Stimulated activated CD4-positive, alpha-beta T cell treated with anti-CD3 and anti-CD28 coated beads, Interleukin-12 subunit alpha, Interleukin-12 subunit beta, amount 100 ng/mL, for 48 hours (primary cell): ENCODE measurements around the gene RCAN1.
A peak's percentile ranks its signal among the peaks of the same experiment; 100 is the strongest.

Experiments used
- DNase-seq, 3 donors: peaks; one replicate each; pipeline ENCODE4 v3.0.0-alpha.2; 2020; ENCODE audit warnings: low read depth in 2 of 3, low spot score in 1 of 3

The RCAN1 gene

DNA sequence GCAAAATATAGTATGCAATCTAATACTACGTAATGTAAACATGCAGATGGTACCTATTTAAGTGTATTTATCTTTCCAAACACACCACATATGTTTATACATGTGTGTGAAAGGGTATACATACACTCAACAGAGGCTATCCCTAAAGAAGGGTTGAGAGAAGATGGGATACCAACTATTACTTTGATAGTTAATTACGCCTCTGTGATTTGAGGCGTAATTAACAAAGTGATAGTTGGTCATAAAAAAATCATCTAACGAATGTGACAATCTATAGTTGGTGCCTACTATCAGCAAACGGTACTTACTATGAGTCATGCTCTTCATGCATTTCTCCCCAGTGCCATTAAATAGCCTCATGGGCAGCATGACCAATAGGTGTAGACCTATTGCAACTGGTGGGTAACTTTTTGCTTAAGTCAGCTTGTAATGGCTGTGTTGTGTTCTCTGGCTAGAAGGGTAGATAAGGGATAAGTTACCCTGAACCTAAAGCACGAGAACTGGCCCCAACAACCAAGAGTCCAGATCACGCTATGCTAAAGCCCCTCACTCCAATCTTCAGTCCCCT, 15.3 kb downstream of the RCAN1 start:
- no peak for DNase-seq

DNA sequence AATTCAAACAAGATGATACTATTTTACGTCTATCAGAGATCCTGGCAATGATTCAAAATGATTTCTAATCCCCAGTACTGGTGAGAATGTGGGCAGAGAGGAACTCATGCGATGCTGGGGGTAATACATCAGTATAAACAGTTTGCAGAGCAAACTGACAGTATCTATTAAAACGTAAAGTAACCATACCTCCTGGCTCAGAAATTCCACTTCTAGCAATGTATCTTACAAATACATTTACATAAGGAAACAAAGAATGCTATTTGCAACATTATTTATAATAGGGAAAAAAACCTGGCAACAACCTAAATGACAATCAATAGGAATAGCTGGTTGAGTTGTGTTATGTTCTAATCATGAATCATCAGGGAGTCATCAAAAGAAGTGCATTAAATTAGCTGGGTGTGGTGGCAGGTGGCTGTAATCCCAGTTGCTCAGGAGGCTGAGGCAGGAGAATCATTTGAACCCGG, 15.9 kb downstream of the RCAN1 start:
- DNase-seq, result no peak

DNA sequence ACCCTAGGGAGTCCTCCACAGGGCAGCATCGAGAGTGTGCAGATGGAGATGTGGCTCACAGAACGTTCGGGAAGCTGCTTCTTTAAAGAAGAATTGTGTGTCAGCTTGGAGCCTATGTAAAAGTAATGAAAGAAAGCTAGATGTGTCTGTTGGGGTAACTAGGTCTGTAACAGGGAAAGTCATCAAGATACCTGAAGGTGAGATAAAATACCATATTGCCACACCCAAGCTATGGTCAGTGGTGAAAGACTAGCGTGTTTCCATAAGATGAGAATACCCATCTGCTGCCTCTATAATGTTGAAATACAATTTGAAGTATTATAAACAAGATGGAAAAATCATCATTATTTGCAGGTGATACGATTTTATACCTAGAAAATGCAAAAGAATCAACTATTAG, 17.5 kb downstream of the RCAN1 start:
- no peak for DNase-seq

DNA sequence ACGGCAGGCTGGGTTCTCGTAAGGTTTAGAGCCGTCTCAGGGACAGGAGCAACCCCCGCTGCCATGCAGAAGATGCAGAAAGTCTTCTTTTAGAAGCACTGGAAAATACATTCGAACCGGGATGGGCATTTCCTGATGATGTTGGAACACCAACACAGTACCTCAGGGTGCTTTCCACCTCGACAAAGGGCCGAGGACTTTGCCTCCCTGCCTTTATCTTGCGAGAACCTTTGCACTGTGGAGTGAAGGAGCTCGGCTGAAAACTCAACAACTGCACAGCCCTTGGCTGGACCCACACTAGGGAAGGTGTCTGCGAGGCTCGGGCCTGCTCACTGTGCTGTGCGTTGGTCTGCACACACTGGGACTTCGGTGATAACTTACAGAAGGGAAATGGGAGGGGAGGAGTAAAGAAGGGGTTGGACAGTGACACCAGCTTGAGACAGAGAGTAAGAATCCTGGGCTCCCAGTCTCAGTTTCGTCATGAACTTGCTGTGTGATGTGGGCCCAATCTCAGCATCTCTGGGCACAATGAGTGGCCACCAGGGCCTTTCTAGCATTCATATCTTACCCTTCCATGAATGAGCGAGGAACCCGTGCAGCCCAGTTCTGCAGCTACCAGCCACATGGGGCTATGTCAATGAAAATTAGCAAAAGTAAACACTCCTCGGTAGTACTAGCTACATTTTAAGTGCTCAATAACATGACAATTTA, 18.2 kb downstream of the RCAN1 start:
- no peak for DNase-seq

DNA sequence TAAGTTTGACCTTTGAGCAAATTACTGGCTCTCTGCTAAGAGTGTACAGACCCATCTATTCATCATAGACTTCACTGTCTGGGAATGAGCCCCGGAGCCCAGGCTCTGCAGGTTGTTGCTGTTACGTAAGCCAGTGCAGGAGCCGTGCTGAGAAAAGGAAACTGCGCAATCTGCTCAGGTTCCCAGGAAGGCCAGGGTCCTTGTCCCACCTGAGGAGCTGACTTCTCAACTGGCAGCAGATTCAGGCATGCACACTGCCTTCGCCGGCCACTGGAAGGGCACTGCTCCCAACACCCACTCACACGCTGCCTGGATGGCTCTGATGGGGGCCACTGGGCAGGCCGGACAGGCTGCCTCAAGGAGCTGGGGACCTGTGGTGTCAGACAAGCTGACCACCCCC, 19.5 kb downstream of the RCAN1 start:
- DNase-seq, result no peak

DNA sequence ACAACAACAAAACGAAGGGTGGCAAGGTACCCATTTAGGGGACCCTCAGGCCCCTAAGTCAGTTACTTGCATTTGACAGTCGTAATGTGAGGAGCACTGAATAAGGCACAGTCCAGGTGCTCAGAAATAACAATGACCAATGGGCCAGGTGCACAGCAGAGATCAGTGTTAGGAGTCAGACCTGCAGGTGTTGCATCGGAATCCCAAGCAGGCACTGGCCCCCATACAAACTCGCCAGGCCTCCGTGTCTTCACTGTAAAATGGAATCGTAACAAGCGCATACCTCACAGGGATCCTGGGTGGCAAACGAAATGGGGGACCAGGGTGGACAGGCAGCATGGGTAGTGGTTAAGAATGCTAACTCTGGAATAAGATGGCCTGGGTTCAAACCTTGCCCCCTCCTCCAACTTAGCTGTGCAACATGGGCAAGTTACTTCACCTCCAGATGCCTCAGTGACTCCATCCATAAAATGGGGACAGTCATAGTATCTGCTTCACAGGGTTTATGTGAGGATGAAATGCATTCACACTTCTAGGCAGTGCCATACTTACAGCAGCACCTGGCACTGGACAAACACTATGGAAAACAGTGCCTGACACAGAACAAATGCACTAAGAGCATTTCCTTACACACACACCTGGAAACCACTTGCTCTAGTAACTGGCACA, 20.2 kb downstream of the RCAN1 start:
- no peak for DNase-seq

DNA sequence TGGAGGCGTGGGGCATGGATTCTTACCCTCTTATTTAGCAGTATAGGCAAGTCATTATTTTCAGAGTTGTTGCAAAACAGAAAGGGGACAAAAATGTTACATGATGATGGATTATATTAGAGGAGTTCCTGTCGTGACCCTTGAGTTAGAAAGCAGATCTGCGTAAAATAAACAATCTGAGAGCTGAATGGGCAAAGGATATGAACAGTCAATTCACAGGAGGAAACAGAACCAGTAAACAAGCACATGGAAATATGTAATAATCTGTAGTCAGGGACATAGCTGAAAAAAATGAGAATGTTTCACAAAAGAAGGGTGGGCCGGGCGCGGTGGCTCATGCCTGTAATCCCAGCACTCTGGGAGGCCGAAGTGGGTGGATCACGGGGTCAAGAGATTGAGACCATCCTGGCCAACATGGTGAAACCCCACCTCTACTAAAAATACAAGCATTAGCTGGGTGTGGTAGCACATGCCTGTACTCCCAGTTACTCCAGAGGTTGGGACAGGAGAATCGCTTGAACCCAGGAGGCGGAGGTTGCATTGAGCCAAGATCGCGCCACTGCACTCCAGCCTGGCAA, 20.9 kb downstream of the RCAN1 start:
- DNase-seq, result no peak

DNA sequence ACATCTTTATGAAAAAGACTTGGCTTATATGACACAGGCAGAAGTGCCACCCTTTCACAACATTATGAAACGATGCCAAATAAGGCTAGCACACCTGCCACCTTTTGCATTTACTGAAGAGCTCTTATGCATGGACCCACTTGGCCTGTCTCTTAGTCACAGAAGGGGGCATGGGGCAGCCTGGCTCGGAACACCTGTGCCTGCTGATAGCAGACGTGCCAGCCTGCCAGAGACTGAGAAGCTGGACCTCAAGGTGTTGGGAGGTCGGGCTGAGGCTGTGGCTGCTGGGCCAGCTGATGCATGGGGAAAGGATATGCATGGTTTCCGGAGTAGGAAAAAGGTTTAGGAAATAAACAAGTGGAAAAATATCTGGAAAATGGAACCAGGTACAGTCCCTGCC, 21.5 kb downstream of the RCAN1 start:
- DNase-seq, result no peak

DNA sequence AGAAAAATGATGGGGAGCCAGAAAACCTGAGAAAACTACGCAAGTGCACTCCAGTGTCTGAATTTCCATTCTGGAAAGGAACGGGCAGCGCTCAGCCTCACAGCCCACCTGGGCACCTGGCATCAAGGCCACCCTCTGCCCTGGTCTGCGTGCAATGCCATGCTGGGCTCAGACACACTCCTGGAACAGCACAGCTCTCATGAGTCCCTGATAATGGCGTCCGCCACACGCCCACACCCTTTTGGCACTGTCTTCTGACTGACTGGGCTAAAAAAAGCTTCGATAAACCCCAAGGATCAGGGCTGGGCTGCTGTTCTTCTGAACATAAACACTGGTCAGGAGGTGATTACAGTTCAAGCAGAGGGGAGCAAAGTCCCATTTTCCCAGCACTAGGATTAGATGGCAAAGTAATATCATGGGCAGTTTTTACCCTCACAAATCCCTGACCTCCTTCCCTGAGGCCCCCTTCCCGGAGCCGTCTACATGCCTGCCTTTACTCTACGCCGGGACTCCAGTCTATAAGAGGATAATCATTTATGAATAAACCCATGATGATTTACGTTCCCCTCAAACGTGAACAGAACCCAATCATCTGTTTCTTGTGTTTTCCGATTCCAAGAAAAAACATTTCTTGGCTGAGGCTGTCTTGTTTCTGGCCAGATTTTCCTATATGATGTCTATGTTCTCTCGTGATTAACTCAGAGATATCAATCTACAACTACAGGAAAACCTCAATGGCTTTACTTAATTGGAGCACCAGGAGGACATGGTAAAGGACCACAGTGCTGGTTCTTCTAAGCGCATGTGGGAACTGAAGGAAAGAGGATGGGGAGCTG, 22.6 kb downstream of the RCAN1 start:
- no peak for DNase-seq

DNA sequence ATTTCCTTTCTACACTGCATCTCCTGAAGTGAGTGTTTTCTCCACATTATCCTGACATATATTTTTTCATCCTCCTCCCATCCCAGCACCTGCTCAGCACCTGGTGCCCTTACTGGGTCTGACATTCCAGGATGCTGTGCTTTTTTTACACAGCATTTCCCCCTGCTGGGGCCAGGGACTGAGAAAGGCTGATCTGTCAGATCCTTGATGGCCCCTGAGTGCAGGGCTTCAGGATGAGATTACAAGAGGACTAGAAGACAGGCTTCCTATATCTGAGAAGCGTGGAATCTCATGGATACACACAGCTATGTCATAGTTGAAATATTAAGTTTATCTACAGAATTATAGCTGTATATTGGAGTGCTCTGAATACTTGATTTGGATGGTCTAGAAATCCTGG, 24.4 kb downstream of the RCAN1 start:
- DNase-seq, result no peak

DNA sequence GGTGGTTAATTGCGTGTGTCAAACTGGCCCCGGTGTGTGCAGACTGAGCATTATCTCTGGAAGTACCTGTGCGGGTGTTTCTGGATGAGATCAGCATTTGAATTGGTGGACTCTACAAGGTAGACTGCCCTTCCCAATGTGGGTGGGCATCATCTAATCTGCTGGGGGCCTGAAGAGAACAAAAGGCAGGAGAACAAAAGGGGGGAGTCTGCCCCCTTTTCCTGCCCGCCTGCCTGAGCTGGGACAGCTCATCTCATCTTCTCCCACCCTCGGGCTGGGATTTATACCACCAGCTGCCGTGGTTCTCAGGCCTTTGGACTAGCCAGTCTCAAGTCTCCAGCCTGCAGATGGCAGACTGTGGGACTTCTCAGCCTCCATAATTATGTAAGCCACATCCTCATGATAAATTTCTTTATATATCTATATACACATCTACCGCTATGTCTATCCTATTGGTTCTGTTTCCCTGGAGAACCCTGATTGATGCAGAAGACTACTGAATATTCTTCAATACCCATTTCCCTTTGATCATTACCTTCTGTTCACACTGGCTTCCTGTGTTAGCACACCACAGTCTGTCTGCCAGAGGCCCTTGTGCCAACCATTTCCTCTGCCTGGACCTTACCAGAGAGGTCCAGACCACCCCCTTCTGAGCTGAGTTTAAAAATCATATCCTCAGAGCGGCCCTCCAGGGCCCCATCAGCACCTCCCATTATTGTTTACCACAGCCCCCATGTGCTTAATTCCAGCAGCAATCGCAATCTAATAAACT, 25.2 kb downstream of the RCAN1 start:
- DNase-seq, result no peak

DNA sequence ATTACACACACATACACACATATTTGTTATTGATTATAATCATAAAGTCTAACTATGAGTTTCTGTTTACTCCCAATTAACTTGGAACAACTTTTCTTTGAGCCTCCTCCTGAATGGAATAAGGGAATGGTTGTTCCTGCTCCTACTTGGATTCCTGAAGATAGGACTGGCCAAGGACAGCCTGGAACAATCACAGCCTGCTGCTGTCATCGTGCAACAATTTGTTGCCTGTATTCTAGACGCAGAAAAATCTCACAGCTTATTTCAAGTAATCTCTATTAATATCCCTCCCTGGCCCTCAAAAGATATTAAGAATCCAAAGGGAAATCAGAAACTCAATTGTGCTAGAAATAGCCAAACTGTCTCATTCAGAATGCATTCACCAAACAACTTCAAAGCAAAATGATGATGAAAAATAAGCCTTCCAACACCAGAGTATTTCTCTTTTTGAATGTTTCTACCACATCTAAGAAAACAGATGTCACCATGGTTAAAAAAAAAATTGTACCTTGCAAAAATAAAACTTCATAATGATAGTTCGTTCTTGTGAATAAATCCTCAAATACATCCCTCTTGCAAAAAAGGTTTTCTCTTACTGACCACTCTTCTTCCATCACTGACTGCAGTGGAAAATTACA, 30.9 kb downstream of the RCAN1 start:
- DNase-seq, result no peak

DNA sequence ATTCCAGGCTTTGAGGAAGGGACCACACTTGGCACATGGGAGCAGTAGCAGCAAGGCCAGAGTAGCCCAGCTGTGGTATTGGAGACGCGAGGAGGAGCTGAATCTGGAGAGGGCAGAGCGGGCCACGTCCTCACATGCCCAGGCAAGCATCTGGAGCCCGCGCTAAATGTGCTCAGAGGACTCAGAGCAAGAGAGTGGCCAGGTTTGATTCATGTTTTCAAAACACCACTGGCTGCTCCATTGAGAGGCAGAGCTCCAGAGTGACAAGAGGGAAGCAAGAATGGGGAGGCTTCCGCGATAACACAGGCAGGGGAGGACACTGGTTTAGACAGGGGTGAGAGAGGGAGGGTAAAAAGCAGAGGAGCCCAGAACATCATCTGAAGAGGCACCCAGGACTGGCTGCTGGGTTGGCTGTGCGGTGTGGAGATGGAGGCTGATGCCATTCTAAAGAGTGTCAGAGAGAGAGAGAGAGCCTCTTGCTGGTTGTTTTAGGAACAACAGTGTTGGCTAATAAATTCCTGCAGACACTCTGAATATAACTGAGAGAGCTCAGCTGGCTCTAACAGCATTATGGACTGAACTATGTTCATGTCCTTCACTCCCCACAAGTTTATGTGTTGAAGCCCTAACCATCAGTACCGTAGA, 32.3 kb downstream of the RCAN1 start:
- peak in 1 of 3 donors; percentile 5 for DNase-seq

DNA sequence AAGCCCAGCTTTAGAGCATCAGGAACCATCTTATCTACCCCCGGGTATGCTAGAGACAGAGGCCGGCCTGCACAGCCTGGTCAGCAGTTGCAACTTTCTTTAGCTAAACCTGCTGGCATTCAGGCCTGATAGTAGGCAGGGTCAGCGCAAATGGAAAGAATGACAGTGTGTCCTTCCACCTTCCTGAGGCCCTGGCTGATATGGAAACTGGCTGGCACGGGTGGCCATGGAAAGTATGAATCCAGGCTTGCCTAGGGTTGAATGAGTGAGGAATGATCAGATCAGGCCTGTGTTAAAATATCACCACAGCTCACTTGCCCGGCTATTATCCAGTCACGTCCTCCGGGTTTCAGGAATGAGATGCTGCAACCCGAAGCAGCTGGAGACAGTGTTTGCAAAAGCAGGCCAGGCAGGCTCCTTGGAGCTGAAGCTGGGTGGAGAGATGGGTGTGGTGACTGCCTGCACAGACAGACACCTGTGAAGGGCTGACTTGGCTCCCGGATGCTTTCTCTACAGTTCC, 34.7 kb downstream of the RCAN1 start:
- DNase-seq, result no peak

DNA sequence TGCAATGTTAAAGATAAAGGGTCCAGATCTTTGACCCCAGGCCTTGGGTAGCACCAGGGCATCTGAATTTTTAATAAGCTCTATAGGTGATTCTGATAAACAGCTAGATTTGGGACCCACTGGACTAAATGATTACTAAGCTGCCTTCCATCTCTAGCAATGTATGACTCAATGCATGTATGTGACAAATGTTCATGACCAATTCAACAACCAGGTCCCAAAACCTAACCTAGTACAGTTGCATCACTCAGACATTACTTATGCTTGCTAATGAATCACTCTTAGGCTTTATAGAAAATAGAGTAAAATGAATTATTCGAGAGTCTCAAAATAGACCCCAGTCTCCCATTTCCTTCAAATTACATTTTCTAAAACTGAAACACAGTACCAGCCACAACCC, 35.5 kb downstream of the RCAN1 start:
- DNase-seq, result no peak

DNA sequence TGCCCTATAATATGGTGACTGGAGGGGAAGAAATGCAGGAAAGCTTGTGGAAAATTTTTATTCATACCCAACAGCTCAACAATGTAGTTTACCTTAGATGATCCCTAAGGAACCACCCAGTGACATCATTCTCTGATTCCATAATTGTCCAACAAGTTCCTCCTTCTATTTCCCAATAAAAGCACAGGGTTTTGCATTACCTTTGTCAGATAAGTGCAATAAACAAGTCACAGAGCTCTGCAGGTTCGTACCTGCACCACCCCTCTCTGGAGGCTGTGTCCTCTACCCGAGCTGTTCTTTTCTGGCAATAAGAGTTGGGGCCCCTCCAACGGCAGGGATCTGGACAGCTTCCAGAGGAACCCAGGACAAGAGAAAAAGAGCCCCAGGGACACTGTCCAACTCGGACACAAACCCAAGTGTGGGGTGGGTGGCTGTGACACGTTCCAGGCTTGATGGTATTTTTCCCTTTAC, 38.8 kb downstream of the RCAN1 start:
- no peak for DNase-seq

DNA sequence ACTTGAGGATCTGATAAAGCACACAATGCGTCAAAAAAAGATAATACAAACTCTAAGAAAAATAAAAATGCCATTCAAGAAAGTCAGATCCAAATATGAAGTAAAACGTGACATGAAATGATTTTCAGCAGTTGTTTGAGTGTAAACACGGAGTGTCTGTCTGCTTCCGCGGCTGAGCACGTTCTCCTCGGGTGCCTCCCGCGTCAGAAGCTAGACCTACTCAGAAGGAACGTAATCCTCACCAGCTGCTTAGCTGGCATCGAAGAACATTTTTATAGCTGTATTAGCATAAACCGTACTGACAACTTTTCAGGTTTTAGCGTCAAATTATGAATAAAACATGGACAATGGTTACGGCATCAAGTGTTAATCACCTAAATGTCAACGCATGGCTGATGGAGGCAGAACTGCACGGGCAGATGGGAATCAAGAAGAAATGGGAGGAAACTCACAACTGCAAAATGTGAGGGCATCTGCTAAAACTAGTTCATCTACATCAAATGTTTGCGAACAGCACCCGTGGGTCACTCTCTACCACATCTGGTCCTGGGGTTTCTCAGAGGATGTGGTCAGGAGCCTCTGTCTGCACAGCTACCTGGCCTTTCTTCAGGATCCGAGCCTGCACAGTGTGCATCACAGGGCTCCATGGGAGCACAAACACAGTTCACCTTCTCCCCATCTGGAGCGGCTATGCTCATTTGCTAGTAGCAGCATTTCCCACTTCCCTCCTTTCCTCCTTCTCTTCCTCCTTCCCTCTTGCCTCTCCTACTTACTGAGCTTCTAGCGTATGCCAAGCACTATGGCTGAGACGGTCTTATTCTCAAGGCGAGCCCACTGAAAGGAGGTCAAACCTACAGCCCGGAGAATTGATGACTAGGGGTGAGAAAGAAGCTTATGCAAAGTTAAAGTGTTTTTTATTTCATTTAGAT, 40.0 kb downstream of the RCAN1 start:
- DNase-seq, result no peak

DNA sequence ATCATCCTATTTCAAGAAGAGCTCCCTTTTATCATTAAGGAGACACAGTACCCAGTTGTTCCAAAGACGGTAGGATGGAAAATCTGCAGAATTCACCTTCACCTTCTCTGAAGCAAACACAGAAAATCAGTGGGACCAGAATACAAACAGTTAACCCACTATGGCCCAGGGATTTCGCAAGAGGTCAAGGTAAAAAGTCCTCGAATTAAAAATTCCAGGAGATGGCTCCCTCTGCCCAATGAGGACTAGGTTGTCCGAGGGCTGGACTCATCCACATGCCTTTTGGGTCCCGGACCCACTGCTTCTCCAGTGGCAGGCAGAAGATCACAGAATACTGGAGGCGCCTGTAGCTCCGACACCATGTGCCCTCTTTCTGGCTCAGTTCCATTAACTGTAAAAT, 42.9 kb downstream of the RCAN1 start:
- no peak for DNase-seq
